DMS114 treated with DMSO at 0.1 percent for 48 hours (cell line): ENCODE measurements around the gene FUT3.
"Not testable (repeated sequence)": the region's sequence is repeated elsewhere in the genome, so short reads cannot be mapped to it uniquely, and the experiment has no call there.

Source experiments
- DNase-seq: peaks from one replicate; lab custom pipeline; 2025; ENCODE audit not compliant: unreplicated experiment; lab: John Stamatoyannopoulos, UW

FUT3 gene

DNA sequence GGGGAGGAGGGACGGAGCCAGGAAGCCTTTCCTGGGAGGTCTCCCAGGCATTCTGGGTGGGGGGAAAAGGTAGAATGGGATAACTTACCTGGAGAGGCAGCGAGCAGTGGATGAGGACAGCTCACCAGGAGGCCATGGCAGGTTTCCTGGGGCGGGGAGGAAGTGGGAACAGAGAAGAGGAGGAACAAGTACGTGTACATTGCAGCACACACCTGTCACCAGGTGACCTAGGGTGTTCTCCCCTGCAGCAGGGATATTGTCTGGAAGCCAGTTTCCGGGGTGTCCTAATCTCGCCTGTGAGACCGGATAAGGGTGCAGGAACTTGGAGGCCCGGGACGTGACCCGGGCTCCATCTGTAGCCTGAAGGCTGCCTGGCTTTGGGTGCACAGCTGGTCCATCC, at the start of gene FUT3:
Gene FUT3, minus strand, starts transcription at position 148 of the 400 bp plus-strand sequence.
- DNase-seq = no peak

DNA sequence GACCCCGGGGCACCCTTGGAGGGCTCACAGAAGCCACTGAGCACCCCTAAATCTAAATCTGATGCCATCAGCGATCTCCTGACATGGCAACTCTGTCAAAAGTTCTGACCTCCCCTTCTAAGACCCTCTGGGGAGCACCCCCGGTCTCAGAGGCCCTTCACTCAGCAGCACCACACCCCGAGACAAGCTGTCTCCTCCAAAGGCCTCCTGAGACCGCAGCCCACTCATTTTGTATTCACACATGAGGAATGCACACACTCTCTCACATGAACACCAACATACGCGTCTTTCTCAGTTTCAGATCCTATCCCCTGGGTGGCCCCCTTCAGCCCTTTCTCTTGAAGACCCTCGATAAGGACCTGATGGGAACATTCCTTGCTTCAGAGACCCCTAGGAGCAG, 49.7 kb upstream of the FUT3 start:
- DNase-seq = no peak

GRCh38 chr19:5899728-5900526, 48.7 kb upstream of the FUT3 start:
- no peak for DNase-seq

DNA sequence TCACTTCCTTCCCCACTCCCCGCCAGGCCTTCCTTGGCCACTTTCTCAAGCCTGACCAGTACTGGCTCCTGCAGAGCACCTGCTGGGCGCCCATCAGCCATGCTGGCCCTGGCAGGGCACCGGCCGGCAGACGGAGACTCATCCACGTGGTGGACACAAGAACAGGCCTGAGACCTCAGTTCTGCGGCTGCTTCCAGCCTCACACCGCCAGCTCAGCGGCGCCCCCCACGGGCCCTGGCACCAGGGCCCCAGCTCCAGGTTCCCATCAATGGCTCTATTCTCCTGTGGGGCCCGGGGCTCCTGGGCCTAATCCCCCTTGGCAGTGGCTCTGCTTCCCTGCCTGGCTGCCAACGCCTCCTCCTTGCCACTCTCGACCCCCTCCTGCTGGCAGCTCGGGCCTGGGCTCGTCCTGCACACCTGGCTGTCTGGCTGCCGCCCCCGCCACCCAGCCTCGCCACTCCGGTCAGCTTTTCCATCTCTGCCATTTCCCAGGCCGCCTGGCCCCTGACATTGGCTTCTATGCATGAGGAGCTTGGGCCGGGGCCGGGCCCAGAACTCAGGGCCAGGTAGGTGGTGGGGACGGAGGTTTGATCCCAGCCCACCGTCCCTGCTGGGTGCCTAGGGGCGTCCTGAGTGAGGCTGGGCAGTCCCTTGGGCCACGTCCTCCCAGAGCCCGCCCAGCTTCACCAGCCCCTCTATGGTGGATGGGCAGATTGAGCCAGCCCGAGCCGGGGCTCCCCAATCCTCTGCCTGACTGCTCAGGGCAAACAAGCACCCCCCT, 46.1 kb upstream of the FUT3 start:
- no peak for DNase-seq

DNA sequence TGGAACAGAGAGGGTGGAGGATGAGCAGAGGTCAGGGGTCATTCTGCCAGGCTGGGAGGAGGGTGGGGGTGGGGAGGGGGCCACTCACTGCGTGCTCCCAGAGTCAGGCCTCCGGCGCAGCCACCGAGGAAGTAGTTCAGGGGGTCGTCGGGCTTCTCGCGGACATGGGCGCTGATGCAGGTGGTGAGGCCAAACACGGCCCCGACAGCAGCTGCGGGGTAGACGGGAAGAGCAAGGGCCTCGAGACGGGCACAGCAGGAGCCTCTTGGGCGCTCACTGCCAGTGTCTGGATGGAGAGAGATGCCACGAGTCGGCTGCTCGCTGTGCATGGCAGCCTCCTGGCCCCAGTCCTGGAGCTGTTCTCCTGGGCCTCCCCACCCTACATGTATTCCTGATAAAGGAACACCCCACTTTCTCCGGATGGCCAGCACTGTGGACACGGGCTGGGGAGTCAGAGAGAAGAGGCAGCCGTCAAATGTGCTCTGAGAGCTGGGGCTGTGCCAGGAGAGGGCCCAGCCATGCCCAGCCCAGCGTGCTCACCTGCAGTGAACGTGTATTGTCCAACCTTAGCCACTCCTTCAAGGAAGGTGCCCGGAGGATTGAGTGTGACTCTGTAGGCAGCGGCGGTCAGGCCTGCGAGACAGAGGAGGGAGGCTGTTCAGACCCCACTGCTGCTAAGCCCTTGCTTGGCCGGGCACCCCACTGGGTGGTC, 45.3 kb upstream of the FUT3 start:
- no peak for DNase-seq

DNA sequence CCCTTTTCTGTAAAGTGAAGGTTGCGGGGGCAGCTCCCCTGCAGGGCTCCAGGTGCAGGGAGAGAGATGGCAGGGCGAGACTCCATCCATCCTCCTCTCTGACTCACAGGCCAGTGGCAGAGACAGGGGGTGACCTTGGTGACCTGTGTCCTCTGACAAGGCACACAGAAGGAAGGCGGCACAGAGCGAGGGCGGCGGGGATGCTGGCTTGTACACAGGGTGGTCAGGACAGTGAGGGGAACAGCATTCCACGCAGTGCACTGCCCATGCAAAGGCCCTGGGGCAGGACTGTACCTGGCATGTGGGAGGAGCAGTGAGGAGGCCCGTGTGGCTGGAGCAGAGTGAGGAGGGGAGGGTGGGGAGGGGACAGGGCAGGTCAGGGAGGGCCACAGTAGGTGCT, 44.6 kb upstream of the FUT3 start:
- no peak for DNase-seq

GRCh38 chr19:5895409-5895808, 44.2 kb upstream of the FUT3 start:
- no peak for DNase-seq

DNA sequence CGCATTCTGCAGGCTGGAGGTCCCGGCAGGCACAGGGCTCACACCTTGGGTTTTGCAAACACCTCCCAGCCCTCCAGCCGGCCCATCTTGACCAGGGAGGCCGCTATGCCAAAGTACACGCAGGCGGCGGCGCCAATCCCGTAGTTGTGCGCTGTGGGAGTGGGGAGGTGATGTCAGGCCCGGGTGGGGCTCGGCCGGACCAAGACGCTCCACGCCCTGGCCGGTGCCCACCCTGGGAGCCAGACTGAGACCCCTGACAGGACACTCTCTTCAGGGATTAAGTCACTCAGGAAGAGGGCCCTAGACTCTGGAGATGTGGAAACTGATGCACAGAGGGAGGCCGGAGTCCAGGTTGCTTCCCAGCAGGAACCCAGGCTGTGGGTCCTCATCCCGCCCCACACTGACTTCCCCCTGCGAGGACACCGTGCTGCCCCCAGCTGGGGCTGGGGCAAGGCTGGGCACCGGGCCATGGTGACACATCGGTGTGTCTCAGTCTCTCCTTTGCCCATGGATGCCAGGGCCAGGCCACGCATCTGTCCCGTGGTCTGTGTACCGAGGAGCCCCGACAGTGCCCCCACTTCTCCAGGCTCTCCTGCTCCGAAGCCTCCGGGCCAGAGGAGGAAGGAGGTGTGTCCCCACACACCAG, 43.6 kb upstream of the FUT3 start:
- DNase-seq = no peak

GRCh38 chr19:5893907-5894703, 42.9 kb upstream of the FUT3 start:
- DNase-seq = no peak

DNA sequence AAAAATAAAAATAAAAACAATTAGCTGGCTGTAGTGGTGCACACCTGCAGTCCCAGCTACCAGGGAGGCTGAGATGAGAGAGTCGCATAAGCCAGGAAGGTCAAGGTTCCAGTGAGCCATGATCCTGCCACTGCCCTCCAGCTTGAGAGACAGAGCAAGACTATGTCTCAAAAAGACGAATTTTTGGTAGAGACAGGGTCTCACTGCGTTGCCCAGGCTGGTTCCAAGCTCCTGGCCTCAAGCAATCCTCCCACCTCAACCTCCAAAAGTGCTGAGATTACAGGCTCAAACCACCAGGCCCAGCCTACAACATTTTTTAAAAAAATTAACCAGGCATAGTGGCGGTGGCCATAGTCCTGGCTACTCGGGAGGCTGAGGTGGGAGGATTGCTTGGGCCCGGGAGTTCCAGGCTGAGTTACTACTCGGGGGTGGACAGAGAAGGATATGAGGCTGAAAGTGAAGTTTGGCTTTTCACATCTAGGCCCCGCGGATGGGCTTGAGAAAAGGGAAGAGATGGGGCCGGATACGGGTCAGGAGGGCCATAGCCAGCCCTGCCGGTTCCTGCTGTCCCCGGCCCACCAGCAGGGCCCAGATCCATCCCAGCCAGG, 42.2 kb upstream of the FUT3 start:
- DNase-seq = no peak

GRCh38 chr19:5892772-5893275, 41.6 kb upstream of the FUT3 start:
- DNase-seq = no peak

- no peak for DNase-seq
Measured at GRCh38 chr19:5891938-5892771, 40.9 kb upstream of the FUT3 start.

GRCh38 chr19:5891572-5891937, 40.3 kb upstream of the FUT3 start:
- DNase-seq = no peak

- DNase-seq = no peak
Measured at GRCh38 chr19:5890099-5890498, 38.9 kb upstream of the FUT3 start.

- DNase-seq = no peak
Measured at GRCh38 chr19:5889288-5889971, 38.2 kb upstream of the FUT3 start.

- not testable (repeated sequence) for DNase-seq
Measured at GRCh38 chr19:5884065-5884811, 33.0 kb upstream of the FUT3 start.

- not testable (repeated sequence) for DNase-seq
Measured at GRCh38 chr19:5883157-5883873, 32.1 kb upstream of the FUT3 start.
